Right lobe of liver (tissue), 6 donors: Measurements from ENCODE around the gene CTDSPL. TPM values are rescaled to one million over a fixed set of nuclear protein-coding genes. Genes with fewer than 3 reads are reported as not detected.

ENCODE experiments used
- ATAC-seq, 4 donors: fragments of 200-7000 bp; cut with Tn5 transposase; one replicate each; pipeline ENCODE4 v1.9.1; 2020; ENCODE audit warnings: mild to moderate bottlenecking in 4 of 4, moderate library complexity in 4 of 4
- DNase-seq, 3 donors: peaks; one replicate each; pipeline ENCODE4 v3.0.0-alpha.2; 2020
- H3K27ac ChIP-seq, 3 donors: fragments of 200-600 bp; one replicate each; pipeline ENCODE4 v1.8.0; 2022
- H3K27me3 ChIP-seq, 2 donors: fragments of 200-600 bp; one replicate each; pipeline ENCODE4 v1.8.0; 2022
- H3K36me3 ChIP-seq, 4 donors: fragments of 200-600 bp; sonication (generic) in 1 of 4; one replicate each; pipeline versions ENCODE4 v1.5.1 to v1.8.0; 2017 to 2022; ENCODE audit warnings: control low read depth in 1 of 4
- H3K4me1 ChIP-seq, 4 donors: fragments of 200-600 bp; sonication (generic) in 1 of 4; one replicate each; pipeline versions ENCODE4 v1.5.1 to v1.8.0; 2017 to 2022; ENCODE audit warnings: control low read depth in 1 of 4
- H3K4me3 ChIP-seq, 3 donors: fragments of 200-600 bp; one replicate each; pipeline ENCODE4 v1.8.0; 2022
- H3K9me3 ChIP-seq, 4 donors: fragments of 200-600 bp; sonication (generic) in 1 of 4; one replicate each; pipeline versions ENCODE4 v1.5.1 to v1.8.0; 2017 to 2022; ENCODE audit warnings: control low read depth in 1 of 4
- CTCF ChIP-seq, 4 donors: fragments of 200-600 bp in 3 of 4; fragments of 450-650 bp in 1 of 4; IDR thresholded peaks; one replicate each; pipeline versions ENCODE4 v1.5.1 to v1.8.0; 2016 to 2022; ENCODE audit warnings: antibody characterized with exemption in 4 of 4, mild to moderate bottlenecking in 2 of 4
- POLR2A ChIP-seq: fragments of 450-650 bp; IDR thresholded peaks from one replicate; pipeline ENCODE4 v1.6.1; 2017; ENCODE audit warnings: antibody characterized with exemption, mild to moderate bottlenecking
- WGBS: methylation state at CpG from one replicate; pipeline ENCODE4 v1.1.6; 2018; ENCODE audit warnings: low coverage, low lambda C conversion rate; ENCODE audit not compliant: insufficient coverage; ENCODE audit errors: missing lambda C conversion rate; 5-methylcytosine and 5-hydroxymethylcytosine counted together
- intact Hi-C, 2 donors: fragments of 100-400 bp; cut with DNase I; formaldehyde crosslinking; loops; one replicate each; pipeline versions ENCODE4 v1.11.2 to v1.14.1; 2022
- total RNA-seq, 6 experiments: library from RNA; depleted of rRNA in 2 of 6; stranded (reverse); fragments of >200 nt in 2 of 6; fragmentation: NEBNext Ultra II Directional in 3 of 6; extraction: Animal tissue kit (Norgen Biotek cat#: 25700) in 3 of 6; gene quantifications; one replicate each; pipeline versions ENCODE4 v1.1.0 to v1.2.4, GENCODE V29; 2016 to 2023
- donor health status: DM: no; HTN: yes; CAD: no.
- donor health status: DM: no; HTN: no; CAD: no.
- donor health status: DM: no; HTN: no; CAD: no.
- donor health status: DM: no; HTN: yes; CAD: no.
- donor health status: DM: no; HTN: yes; CAD: no.

Gene CTDSPL
- total RNA-seq, 6 experiments from 2014 or later, result 14.9 to 22.8 (median 18.0) TPM

- Histone ChIP-seq H3K36me3 (no peaks in the 10 kb centered on the region), H3K4me3 (no peak overlapping the region), H3K4me1 (peaks cover 0 to 13% (median 5%) of the 10 kb centered on the region in 4 donors), H3K27me3 (no peaks in the 10 kb centered on the region), H3K27ac (no peak overlapping the region), H3K9me3 (no peaks in the 10 kb centered on the region)
- WGBS, result 73% methylated on average over 4 of the region's 11 CpGs
- DNase-seq (peak in 1 of 3 donors; percentile 72), ATAC-seq (no peak)
- TF ChIP-seq CTCF (IDR thresholded peaks at IDR 0.05), result no peak
- TF ChIP-seq POLR2A, result no peak
- intact Hi-C loops, result loop anchor here in 1 of 2 donors (5.0 kb wide), 1 partner anchor 118 kb away; no protein-coding TSS in a partner anchor
Observed at GRCh38 chr3:37853691-37854413, 7.8 kb upstream of the CTDSPL start.

- Histone ChIP-seq H3K27ac (no peak overlapping the region), H3K4me3 (no peak overlapping the region), H3K4me1 (peaks cover 0 to 18% (median 8%) of the 10 kb centered on the region in 4 donors), H3K9me3 (no peaks in the 10 kb centered on the region), H3K27me3 (no peaks in the 10 kb centered on the region), H3K36me3 (no peaks in the 10 kb centered on the region)
- no peak for TF ChIP-seq POLR2A
- TF ChIP-seq CTCF (IDR thresholded peaks at IDR 0.05), result peak; percentile 91 to 96 (median 92)
- WGBS, result 18% methylated on average over 4 of the region's 5 CpGs
- intact Hi-C loops, result loop anchor here in 1 of 2 donors (5.0 kb wide), 1 partner anchor 112 kb away; no protein-coding TSS in a partner anchor
- DNase-seq (peak; percentile 84 to 86 (median 85)), ATAC-seq (peak; percentile 68 to 73 (median 70))
Observed at GRCh38 chr3:37855363-37855970, 6.2 kb upstream of the CTDSPL start.

- H3K36me3 ChIP-seq, result no peaks in the 10 kb centered on the region
- 48% methylated on average over 2 of the region's 2 CpGs for WGBS
- ATAC-seq (peak in 3 of 4 donors; percentile 10 to 29 (median 17)), DNase-seq (peak in 1 of 3 donors; percentile 73)
- no peaks in the 10 kb centered on the region for H3K9me3 ChIP-seq
- peak overlapping the region in 1 of 3 donors; percentile 18 for H3K27ac ChIP-seq
- no peak for TF ChIP-seq POLR2A
- TF ChIP-seq CTCF (IDR thresholded peaks at IDR 0.05), result no peak
- H3K27me3 ChIP-seq, result no peaks in the 10 kb centered on the region
- H3K4me1 ChIP-seq, result peaks cover 0 to 18% (median 8%) of the 10 kb centered on the region in 4 donors
- no peak overlapping the region for H3K4me3 ChIP-seq
- intact Hi-C loops, result loop anchor here in 1 of 2 donors (5.0 kb wide), 1 partner anchor 111 kb away; no protein-coding TSS in a partner anchor
Observed at GRCh38 chr3:37856381-37856780, 5.3 kb upstream of the CTDSPL start.

- no peak for ATAC-seq
- H3K27ac ChIP-seq, result no peak overlapping the region
- intact Hi-C loops, result loop anchor here in 1 of 2 donors (5.0 kb wide), 1 partner anchor 109 kb away; no protein-coding TSS in a partner anchor
- H3K4me1 ChIP-seq, result peaks cover 0 to 29% (median 14%) of the 10 kb centered on the region in 4 donors
- H3K36me3 ChIP-seq, result no peaks in the 10 kb centered on the region
- no peak overlapping the region for H3K4me3 ChIP-seq
- TF ChIP-seq POLR2A, result no peak
- TF ChIP-seq CTCF (IDR thresholded peaks at IDR 0.05), result no peak
- H3K27me3 ChIP-seq, result no peaks in the 10 kb centered on the region
- no peaks in the 10 kb centered on the region for H3K9me3 ChIP-seq
- DNase-seq, result no peak
Observed at GRCh38 chr3:37858742-37859141, 2.9 kb upstream of the CTDSPL start.
